GM21390 (cell line): ENCODE results near the gene CCDC85B.
"Not testable (repeated sequence)": the region's sequence is repeated elsewhere in the genome, so short reads cannot be mapped to it uniquely, and the experiment has no call there.

Source experiments
- ATAC-seq: cut with Tn5 transposase; IDR thresholded peaks from one replicate; pipeline ENCODE4 v1.9.1; 2021; ENCODE audit not compliant: unreplicated experiment

CCDC85B gene

GRCh38 chr11:65885808-65886536 is 4.5 kb upstream of the CCDC85B start:
- ATAC-seq: no peak

GRCh38 chr11:65886826-65887722 is 3.4 kb upstream of the CCDC85B start:
- ATAC-seq: no peak

GRCh38 chr11:65887723-65888162 is 2.7 kb upstream of the CCDC85B start:
- no peak for ATAC-seq

GRCh38 chr11:65888163-65888814 is 2.2 kb upstream of the CCDC85B start, which contains the start of gene FIBP:
FIBP (minus strand) TSS chr11:65888471; CDS start chr11:65888418, 53 bp downstream.
- ATAC-seq: peak; percentile 40

GRCh38 chr11:65891219-65892136 is 1.0 kb downstream of the CCDC85B start:
- no peak for ATAC-seq

DNA sequence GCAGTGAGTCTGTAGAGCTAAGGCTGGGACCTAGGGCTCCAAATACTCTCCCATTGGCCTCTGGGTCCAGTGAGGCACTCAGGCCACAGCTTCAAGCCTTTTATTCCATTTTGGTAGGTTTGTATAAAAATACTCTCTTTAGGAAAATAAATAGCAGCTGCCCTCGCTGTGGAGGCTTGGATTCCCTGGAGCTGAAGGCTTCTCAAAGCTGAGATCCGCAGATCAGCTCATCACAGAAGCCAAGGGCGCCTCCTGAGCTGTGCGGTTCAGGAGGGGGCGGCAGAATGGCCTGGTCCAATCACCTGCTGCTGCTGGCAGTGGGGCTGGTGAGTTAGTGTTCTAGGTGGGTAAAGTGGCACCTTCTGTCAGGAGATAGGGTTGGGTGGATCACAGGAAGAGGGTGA is 1.7 kb downstream of the CCDC85B start:
- ATAC-seq: not testable (repeated sequence)

DNA sequence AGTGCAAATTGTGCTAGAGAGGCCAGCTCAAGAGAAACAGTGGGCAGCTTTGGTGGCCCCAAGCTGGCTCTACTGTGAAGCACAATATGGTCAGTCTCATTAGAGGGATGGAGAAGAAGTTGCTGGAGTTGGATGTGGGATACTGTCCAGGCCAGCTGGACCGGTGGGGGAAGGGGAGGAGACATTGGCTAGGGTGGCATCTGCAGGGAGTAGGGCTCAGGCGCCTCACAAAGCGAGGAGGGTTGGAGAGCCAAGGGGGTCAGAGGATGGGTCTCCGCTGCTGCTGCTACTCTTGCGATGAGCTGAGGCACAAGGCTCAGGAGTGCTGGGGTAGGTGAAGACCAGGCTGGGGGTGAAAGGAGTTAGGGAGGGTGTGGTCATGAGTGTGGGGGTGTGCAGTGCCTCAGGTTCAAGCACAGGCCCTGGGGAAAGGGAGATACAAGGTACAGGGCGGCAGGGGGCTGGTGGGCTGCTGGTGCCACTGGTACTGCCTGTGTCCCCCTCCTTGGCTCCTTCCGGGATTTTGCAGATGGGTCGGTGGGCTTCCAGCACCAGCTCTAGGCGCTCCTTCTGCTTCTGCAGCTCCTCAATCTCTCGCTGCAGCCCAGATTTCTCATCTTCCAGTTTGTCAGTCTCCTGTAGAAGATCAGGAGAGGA is 2.3 kb downstream of the CCDC85B start:
- no peak for ATAC-seq

- ATAC-seq: no peak
Observed at GRCh38 chr11:65894034-65894591, 3.6 kb downstream of the CCDC85B start.

DNA sequence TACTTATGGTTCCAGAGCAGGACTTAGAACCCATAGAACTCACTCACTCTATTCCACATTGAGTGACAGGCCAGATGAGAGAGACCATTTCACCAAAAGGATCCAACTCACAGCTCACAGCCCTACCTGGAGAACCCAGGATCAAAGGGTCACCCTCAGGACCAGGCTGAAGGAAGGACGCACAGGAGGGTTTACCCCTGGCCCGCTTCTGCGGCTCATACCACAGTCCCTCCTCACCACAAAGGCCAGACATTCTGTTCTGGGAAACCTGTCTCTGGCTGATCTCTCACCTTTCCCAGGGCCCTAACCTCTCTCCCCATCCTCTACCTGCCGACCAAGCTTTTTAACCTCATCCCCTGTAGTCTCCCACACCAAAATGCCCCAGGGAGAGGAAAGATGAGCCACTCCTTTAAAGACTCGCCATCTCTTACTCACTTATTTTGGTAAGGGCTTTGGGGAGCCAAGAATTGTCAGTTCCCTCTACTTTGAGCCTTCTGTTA is 5.1 kb downstream of the CCDC85B start:
- no peak for ATAC-seq

- ATAC-seq: no peak
Observed at GRCh38 chr11:65896034-65896999, 5.8 kb downstream of the CCDC85B start.

- no peak for ATAC-seq
Observed at GRCh38 chr11:65897020-65897471, 6.6 kb downstream of the CCDC85B start.

DNA sequence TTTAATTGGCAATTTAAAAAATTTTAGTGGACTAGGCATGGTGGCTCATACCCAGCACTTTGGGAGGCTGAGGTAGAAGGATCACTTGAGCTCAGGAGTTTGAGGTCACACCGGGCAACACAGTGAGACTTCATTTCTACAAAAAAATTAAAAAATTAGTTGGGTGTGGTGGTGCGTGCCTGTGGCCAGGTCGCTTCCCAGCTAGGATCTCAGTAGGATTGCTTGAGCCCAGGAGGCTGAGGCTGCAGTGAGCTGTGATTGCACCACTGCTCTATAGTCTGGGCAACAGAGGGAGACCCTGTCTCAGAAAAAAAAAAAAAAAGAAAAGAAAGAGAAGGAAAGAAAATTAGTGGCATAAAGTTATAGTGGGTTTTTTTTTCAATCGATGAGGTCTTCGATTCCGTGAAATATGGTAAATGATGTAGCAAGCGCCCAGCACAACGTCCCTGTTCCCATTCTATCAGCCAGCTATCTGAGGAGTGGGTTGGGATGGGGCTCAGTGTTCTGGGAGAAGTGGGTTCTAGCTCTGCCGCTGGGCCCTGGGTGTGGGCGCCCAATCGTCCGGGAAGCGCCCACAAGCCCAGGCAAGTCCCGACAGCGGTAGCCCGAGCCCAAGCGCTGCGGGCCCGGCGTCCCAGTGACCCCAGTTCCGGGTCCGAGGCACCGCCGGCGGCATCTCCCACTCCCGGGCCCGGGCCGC is 8.3 kb downstream of the CCDC85B start:
- no peak for ATAC-seq

GRCh38 chr11:65899356-65900124 is 9.1 kb downstream of the CCDC85B start:
- ATAC-seq: no peak

DNA sequence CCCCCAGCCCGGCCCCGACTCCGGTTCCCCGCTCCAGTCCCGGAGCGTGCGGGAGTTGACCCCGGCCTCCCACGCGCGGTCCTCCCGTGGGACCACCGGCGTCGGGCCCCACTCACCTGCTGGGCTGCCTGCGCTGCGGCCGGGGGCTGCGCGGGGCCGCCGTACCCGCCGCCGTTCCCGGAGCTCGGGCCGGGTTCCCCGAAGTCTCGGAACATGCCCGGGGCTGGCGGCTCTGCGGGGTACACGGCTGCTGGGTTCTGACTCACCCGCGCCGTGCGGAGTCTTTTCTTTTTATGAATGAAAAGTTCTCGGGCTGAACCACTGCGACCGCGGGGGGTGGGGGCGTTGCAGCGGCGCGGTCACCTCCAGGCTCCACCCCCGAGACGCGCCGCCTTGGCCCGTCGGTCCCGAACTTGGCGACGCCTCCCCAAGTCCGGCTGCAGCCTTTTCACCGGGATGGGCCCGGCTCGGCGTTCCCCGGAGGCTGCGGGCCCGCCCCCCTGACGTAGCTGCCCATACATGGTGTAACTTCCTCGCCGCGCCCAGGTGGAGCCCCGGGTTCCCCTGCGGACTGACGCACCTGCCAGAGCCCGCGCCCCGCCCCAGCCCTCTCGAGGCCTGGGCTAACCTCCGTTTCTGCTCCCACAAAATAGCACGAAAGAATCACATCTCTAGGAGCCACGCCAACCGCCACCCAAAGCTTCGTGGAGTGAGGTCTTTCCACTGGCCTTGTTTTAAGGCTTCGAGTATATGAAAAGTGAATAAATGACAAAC is 9.8 kb downstream of the CCDC85B start, which contains the start of gene FOSL1:
FOSL1 (minus strand) TSS at position 264 of the 774 bp plus-strand sequence; CDS start at position 215, 49 bp downstream.
- peak; percentile 74 for ATAC-seq

- no peak for ATAC-seq
Observed at GRCh38 chr11:65900899-65901180, 10.4 kb downstream of the CCDC85B start.

DNA sequence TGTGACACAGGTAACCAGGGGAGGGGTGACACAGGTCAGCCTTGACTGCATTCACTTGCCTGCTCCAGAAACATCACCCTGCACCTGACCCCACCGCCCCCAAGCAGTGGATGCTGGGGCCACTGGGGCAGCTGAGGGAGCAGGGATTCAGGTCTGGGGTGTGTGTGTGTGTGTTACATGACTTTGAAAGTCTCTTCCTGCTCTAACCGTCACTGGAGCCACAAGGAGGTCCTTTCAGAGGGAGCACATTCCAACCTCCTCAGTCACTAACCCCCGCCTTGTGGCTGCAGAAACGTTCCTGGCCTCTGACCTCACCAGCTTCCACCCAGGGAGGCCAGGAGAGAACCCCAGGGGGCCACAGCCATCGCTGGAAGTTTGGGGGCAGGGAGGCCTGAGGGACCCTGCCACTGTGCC is 12.6 kb downstream of the CCDC85B start:
- ATAC-seq: no peak
